Fibroblast of skin of abdomen (primary cell): ENCODE results near the gene TMEM52B.
A peak's percentile ranks its signal among the peaks of the same experiment; 100 is the strongest.
"Not testable (repeated sequence)": the region's sequence is repeated elsewhere in the genome, so short reads cannot be mapped to it uniquely, and the experiment has no call there.

Experiments
- DNase-seq: peaks from one replicate; pipeline ENCODE4 v3.0.0-alpha.2; 2013

TMEM52B gene

GRCh38 chr12:10171973-10172728 lies 6.7 kb upstream of the TMEM52B start, which contains the start of gene OLR1:
TSS of gene OLR1 (minus strand) at chr12:10172132. CDS start at chr12:10172077, 55 bp downstream.
- DNase-seq = no peak

- no peak for DNase-seq
Measured at GRCh38 chr12:10174986-10175614, 3.7 kb upstream of the TMEM52B start.

- DNase-seq = no peak
Measured at GRCh38 chr12:10175846-10176636, 2.8 kb upstream of the TMEM52B start.

- DNase-seq = no peak
Measured at GRCh38 chr12:10179776-10180181, 947 bp downstream of the TMEM52B start.

- peak; percentile 85 for DNase-seq
Measured at GRCh38 chr12:10182354-10183049, 3.7 kb downstream of the TMEM52B start.

GRCh38 chr12:10184261-10184843 lies 5.5 kb downstream of the TMEM52B start:
- DNase-seq = peak; percentile 77

GRCh38 chr12:10186299-10186698 lies 7.5 kb downstream of the TMEM52B start:
- DNase-seq = no peak

GRCh38 chr12:10186958-10187357 lies 8.1 kb downstream of the TMEM52B start:
- DNase-seq = not testable (repeated sequence)

- DNase-seq = no peak
Measured at GRCh38 chr12:10189653-10190052, 10.8 kb downstream of the TMEM52B start.

- peak; percentile 64 for DNase-seq
Measured at GRCh38 chr12:10190558-10191388, 11.9 kb downstream of the TMEM52B start.

- peak; percentile 90 for DNase-seq
Measured at GRCh38 chr12:10191865-10192264, 13.0 kb downstream of the TMEM52B start.

- peak; percentile 42 for DNase-seq
Measured at GRCh38 chr12:10194160-10194670, 15.4 kb downstream of the TMEM52B start.

- DNase-seq = no peak
Measured at GRCh38 chr12:10196210-10196609, 17.4 kb downstream of the TMEM52B start.

GRCh38 chr12:10197879-10198278 lies 19.0 kb downstream of the TMEM52B start:
- no peak for DNase-seq

GRCh38 chr12:10204495-10204894 lies 25.7 kb downstream of the TMEM52B start:
- DNase-seq = not testable (repeated sequence)

- DNase-seq = peak; percentile 37
Measured at GRCh38 chr12:10205220-10205807, 26.5 kb downstream of the TMEM52B start.

- DNase-seq = no peak
Measured at GRCh38 chr12:10207136-10207535, 28.3 kb downstream of the TMEM52B start.

- no peak for DNase-seq
Measured at GRCh38 chr12:10210225-10210624, 31.4 kb downstream of the TMEM52B start.

GRCh38 chr12:10211101-10211939 lies 32.5 kb downstream of the TMEM52B start:
- no peak for DNase-seq
